ENCODE results near the gene TBX1.
"Not testable (repeated sequence)": the region's sequence is repeated elsewhere in the genome, so short reads cannot be mapped to it uniquely, and the experiment has no call there.

The TBX1 gene

GRCh38 chr22:19792383-19792896 lies 31.9 kb downstream of the TBX1 start:
- H3K9me3 ChIP-seq (ENCODE audit: control insufficient read depth, low read length); H3K9ac ChIP-seq (ENCODE audit: low read length); H3K36me3 ChIP-seq (ENCODE audit: control insufficient read depth, insufficient read depth, low read length); H3K27me3 ChIP-seq (ENCODE audit: control insufficient read depth, insufficient read depth, low read length); H3K4me1 ChIP-seq (ENCODE audit: control insufficient read depth, insufficient read depth, low read length); H3K4me3 ChIP-seq (ENCODE audit: low read length): not testable (repeated sequence)

- Histone ChIP-seq H3K36me3 (ENCODE audit: control insufficient read depth, insufficient read depth, low read length) (no peaks in the 10 kb centered on the region), H3K9ac (ENCODE audit: low read length) (no peak overlapping the region), H3K4me1 (ENCODE audit: control insufficient read depth, insufficient read depth, low read length) (no peaks in the 10 kb centered on the region), H3K27me3 (ENCODE audit: control insufficient read depth, insufficient read depth, low read length) (no peaks in the 10 kb centered on the region), H3K4me3 (ENCODE audit: low read length) (no peak overlapping the region), H3K9me3 (ENCODE audit: control insufficient read depth, low read length) (no peaks in the 10 kb centered on the region)
Measured at GRCh38 chr22:19793161-19793560, 32.6 kb downstream of the TBX1 start.

- H3K9ac ChIP-seq (ENCODE audit: low read length): no peak overlapping the region
- H3K36me3 ChIP-seq (ENCODE audit: control insufficient read depth, insufficient read depth, low read length): no peaks in the 10 kb centered on the region
- no peaks in the 10 kb centered on the region for H3K27me3 ChIP-seq (ENCODE audit: control insufficient read depth, insufficient read depth, low read length)
- H3K4me3 ChIP-seq (ENCODE audit: low read length): no peak overlapping the region
- no peaks in the 10 kb centered on the region for H3K9me3 ChIP-seq (ENCODE audit: control insufficient read depth, low read length)
- H3K4me1 ChIP-seq (ENCODE audit: control insufficient read depth, insufficient read depth, low read length): no peaks in the 10 kb centered on the region
Measured at GRCh38 chr22:19793661-19794310, 33.2 kb downstream of the TBX1 start.

DNA sequence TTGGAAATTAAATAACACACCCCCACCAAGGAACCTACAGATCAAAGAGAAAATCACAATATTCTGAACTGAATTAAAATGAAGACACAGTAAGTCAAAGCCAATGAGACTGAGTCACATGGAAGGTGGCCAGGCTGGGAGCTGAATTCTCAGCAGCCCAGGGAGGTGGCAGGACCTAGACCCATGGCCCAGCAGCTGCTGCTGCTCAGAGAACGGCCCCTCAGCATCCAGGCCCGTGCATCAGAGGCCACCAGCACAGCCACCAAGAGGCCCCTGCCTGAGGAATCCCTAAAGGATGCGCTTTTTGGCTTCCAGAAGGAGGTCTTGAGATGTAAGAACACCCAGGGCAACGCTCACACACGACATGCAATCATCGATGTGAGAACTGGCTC lies 35.0 kb downstream of the TBX1 start:
- H3K4me3 ChIP-seq (ENCODE audit: low read length): no peak overlapping the region
- no peak overlapping the region for H3K9ac ChIP-seq (ENCODE audit: low read length)
- no peaks in the 10 kb centered on the region for H3K27me3 ChIP-seq (ENCODE audit: control insufficient read depth, insufficient read depth, low read length)
- no peaks in the 10 kb centered on the region for H3K4me1 ChIP-seq (ENCODE audit: control insufficient read depth, insufficient read depth, low read length)
- no peaks in the 10 kb centered on the region for H3K36me3 ChIP-seq (ENCODE audit: control insufficient read depth, insufficient read depth, low read length)
- H3K9me3 ChIP-seq (ENCODE audit: control insufficient read depth, low read length): no peaks in the 10 kb centered on the region

GRCh38 chr22:19796160-19796559 lies 35.6 kb downstream of the TBX1 start:
- Histone ChIP-seq H3K4me1 (ENCODE audit: control insufficient read depth, insufficient read depth, low read length) (no peaks in the 10 kb centered on the region), H3K9ac (ENCODE audit: low read length) (no peak overlapping the region), H3K36me3 (ENCODE audit: control insufficient read depth, insufficient read depth, low read length) (no peaks in the 10 kb centered on the region), H3K9me3 (ENCODE audit: control insufficient read depth, low read length) (no peaks in the 10 kb centered on the region), H3K4me3 (ENCODE audit: low read length) (no peak overlapping the region), H3K27me3 (ENCODE audit: control insufficient read depth, insufficient read depth, low read length) (no peaks in the 10 kb centered on the region)

- Histone ChIP-seq H3K4me1 (ENCODE audit: control insufficient read depth, insufficient read depth, low read length) (no peaks in the 10 kb centered on the region), H3K9ac (ENCODE audit: low read length) (no peak overlapping the region), H3K36me3 (ENCODE audit: control insufficient read depth, insufficient read depth, low read length) (no peaks in the 10 kb centered on the region), H3K9me3 (ENCODE audit: control insufficient read depth, low read length) (no peaks in the 10 kb centered on the region), H3K27me3 (ENCODE audit: control insufficient read depth, insufficient read depth, low read length) (no peaks in the 10 kb centered on the region), H3K4me3 (ENCODE audit: low read length) (no peak overlapping the region)
Measured at GRCh38 chr22:19797086-19798002, 36.8 kb downstream of the TBX1 start.

DNA sequence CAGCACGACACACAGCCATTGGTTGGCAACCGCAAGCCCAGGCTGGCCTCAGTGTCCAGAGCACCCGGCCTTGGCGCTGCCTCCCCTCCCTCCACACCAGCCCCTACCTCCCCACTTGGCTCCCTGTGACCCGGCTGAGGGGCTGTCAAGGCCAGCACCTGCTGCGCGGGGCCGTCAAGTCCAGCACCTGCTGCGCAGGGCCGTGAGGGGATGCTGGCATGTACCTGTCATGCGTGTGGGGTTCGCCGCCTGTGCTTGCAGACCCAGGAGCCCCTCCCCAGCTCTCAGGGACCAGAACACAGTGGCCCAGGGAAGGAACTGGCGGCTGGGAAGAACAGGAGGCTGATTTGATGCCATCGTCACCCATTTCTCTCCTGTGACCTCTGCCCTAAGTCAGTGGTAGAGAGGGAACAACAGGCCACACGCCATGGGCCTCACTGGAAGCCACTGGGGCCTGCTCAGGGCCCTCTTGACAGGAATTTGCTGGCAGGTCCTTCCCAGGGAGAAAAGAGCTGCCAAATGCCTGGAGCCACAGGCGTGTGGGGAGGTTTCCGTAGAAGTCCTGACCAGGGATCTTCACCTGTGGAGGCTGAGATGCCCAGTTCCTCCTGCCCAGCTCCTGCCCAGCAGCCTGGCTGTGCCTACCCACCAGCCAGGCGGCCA lies 37.6 kb downstream of the TBX1 start:
- H3K4me1 ChIP-seq (ENCODE audit: control insufficient read depth, insufficient read depth, low read length): no peaks in the 10 kb centered on the region
- no peak overlapping the region for H3K9ac ChIP-seq (ENCODE audit: low read length)
- no peaks in the 10 kb centered on the region for H3K27me3 ChIP-seq (ENCODE audit: control insufficient read depth, insufficient read depth, low read length)
- H3K36me3 ChIP-seq (ENCODE audit: control insufficient read depth, insufficient read depth, low read length): no peaks in the 10 kb centered on the region
- no peaks in the 10 kb centered on the region for H3K9me3 ChIP-seq (ENCODE audit: control insufficient read depth, low read length)
- no peak overlapping the region for H3K4me3 ChIP-seq (ENCODE audit: low read length)

DNA sequence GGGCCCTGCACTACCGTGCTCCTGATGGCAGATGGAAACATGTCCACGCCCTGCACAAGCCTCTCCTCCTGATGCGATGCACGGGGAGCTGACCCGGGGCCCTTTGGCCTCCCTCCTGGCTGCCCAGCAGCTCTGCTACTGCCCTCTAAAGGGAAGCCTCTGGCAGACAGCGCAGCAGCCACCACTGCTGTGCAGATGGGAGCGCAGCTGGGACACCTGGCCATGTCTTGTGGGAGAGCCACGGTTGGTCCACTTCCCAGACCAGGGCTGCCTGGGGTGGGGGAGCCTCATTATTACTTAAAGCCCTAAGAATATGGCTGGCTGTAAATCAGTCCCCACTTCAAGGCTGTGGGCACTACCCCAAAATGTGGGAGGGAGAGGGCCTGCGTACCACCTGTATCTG lies 38.3 kb downstream of the TBX1 start:
- Histone ChIP-seq H3K36me3 (ENCODE audit: control insufficient read depth, insufficient read depth, low read length) (no peaks in the 10 kb centered on the region), H3K27me3 (ENCODE audit: control insufficient read depth, insufficient read depth, low read length) (no peaks in the 10 kb centered on the region), H3K4me3 (ENCODE audit: low read length) (no peak overlapping the region), H3K9me3 (ENCODE audit: control insufficient read depth, low read length) (no peaks in the 10 kb centered on the region), H3K9ac (ENCODE audit: low read length) (no peak overlapping the region), H3K4me1 (ENCODE audit: control insufficient read depth, insufficient read depth, low read length) (no peaks in the 10 kb centered on the region)

- H3K4me1 ChIP-seq (ENCODE audit: control insufficient read depth, insufficient read depth, low read length): no peaks in the 10 kb centered on the region
- H3K36me3 ChIP-seq (ENCODE audit: control insufficient read depth, insufficient read depth, low read length): no peaks in the 10 kb centered on the region
- no peak overlapping the region for H3K4me3 ChIP-seq (ENCODE audit: low read length)
- no peak overlapping the region for H3K9ac ChIP-seq (ENCODE audit: low read length)
- no peaks in the 10 kb centered on the region for H3K9me3 ChIP-seq (ENCODE audit: control insufficient read depth, low read length)
- H3K27me3 ChIP-seq (ENCODE audit: control insufficient read depth, insufficient read depth, low read length): no peaks in the 10 kb centered on the region
Measured at GRCh38 chr22:19799322-19800190, 39.0 kb downstream of the TBX1 start.

DNA sequence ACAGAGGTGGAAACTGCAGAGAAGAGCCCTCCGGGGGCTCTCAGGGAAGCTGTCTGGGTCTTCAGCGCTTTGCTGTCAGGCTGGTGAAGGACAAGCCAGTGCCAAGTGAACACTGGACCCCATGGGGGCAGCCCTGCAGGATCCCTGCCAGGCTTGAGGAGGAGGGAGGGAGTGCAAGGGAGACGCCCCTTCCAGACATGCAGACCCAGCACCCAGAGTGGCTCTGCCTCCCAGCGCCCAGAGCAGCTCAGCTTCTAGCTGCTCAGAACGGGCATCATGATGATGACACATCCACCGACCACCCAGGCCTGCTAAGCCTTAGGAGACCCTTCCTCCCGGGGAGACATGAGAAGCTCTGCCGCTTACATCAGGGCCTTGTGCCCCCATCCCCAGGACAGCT lies 39.7 kb downstream of the TBX1 start:
- H3K36me3 ChIP-seq (ENCODE audit: control insufficient read depth, insufficient read depth, low read length): no peaks in the 10 kb centered on the region
- H3K9ac ChIP-seq (ENCODE audit: low read length): no peak overlapping the region
- no peaks in the 10 kb centered on the region for H3K9me3 ChIP-seq (ENCODE audit: control insufficient read depth, low read length)
- no peaks in the 10 kb centered on the region for H3K27me3 ChIP-seq (ENCODE audit: control insufficient read depth, insufficient read depth, low read length)
- H3K4me1 ChIP-seq (ENCODE audit: control insufficient read depth, insufficient read depth, low read length): no peaks in the 10 kb centered on the region
- H3K4me3 ChIP-seq (ENCODE audit: low read length): no peak overlapping the region

DNA sequence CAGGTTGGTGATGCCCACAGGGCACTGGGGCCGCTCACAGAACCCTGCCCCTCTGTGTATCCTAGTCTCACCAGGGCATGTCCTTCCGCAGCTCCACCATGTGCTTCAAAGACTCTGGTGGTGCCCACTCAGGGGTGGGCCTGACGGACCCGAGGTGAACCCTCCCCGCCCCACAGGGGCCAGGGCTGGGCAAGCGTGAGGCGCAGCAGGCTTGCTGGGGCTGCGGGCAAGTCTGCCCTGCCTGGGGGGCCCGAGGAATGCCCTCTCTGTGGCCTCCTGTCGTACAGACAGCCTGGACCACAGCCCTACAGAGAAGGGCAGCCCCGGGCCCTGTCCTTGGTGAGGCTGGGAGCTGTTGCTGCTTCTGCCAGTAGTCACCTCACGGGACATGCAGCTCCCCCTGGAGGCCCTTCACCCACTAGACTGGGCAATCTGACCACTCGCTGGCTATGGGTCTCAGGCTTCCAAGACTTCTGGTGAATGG lies 40.2 kb downstream of the TBX1 start:
- H3K27me3 ChIP-seq (ENCODE audit: control insufficient read depth, insufficient read depth, low read length): no peaks in the 10 kb centered on the region
- H3K4me3 ChIP-seq (ENCODE audit: low read length): no peak overlapping the region
- no peaks in the 10 kb centered on the region for H3K36me3 ChIP-seq (ENCODE audit: control insufficient read depth, insufficient read depth, low read length)
- H3K4me1 ChIP-seq (ENCODE audit: control insufficient read depth, insufficient read depth, low read length): peaks cover under 1% of the 10 kb centered on the region
- H3K9ac ChIP-seq (ENCODE audit: low read length): no peak overlapping the region
- H3K9me3 ChIP-seq (ENCODE audit: control insufficient read depth, low read length): no peaks in the 10 kb centered on the region

Measured in mucosa of stomach (tissue), 1 donor.